ENCODE results near the gene PLXNA1. TPM values are rescaled to one million over a fixed set of nuclear protein-coding genes. Genes with fewer than 3 reads are reported as not detected.

The PLXNA1 gene
- total RNA-seq, 1 donor from 2014 or later, result 63.3 TPM

DNA sequence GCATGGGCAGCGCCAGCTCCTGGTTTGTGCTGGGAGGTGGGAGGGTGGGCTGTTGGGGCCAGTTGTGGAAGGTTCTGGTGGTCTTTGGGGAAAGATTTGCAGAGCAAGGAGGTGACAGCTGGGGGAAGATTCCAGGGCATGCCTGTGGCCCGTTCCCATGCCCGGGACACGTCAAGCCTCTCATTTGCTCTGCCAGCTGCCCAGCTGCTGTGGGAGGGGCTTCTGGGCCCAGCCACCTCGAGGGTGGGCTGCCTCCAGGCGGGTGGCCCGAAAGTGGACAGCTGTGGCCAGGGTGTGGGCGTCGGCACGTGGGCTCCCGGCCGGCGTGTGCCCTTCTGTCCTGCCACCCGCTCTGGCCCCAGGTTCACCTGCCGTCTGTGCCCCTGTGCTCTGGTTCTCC is 17.2 kb downstream of the PLXNA1 start:
- Histone ChIP-seq H3K4me3 (ENCODE audit: insufficient read depth, low read depth, low read length) (no peak overlapping the region), H3K36me3 (ENCODE audit: insufficient read depth, low read length) (no peaks in the 10 kb centered on the region), H4K20me1 (ENCODE audit: insufficient read depth, low read length) (peaks cover 39% of the 10 kb centered on the region), H3K9ac (ENCODE audit: low read length) (no peak overlapping the region), H2AFZ (ENCODE audit: low read depth, low read length) (no peak overlapping the region), H3K4me2 (ENCODE audit: low read length) (no peak overlapping the region), H3K79me2 (ENCODE audit: insufficient read depth, low read length) (peaks cover 72% of the 10 kb centered on the region), H3K27me3 (ENCODE audit: insufficient read depth, low read length) (no peaks in the 10 kb centered on the region), H3K9me3 (ENCODE audit: insufficient read depth, low read depth, low read length) (no peaks in the 10 kb centered on the region), H3K4me1 (ENCODE audit: insufficient read depth, low read length) (peaks cover 26% of the 10 kb centered on the region), H3K27ac (ENCODE audit: low read depth, low read length) (no peak overlapping the region)
- H3K27me3 Mint-ChIP-seq (ENCODE audit: low read depth, unreplicated experiment), result no peaks in the 10 kb centered on the region
- no peak overlapping the region for H3K4me3 Mint-ChIP-seq (ENCODE audit: unreplicated experiment)
- H3K36me3 Mint-ChIP-seq (ENCODE audit: low read depth, unreplicated experiment), result no peaks in the 10 kb centered on the region
- no peak for TF ChIP-seq EZH2 (IDR thresholded peaks at IDR 0.05; ENCODE audit: insufficient read depth, low read length)
- no peak for TF ChIP-seq CTCF (IDR thresholded peaks at IDR 0.05; ENCODE audit: insufficient read depth, low read depth, low read length)
- H3K4me1 Mint-ChIP-seq (ENCODE audit: low read depth, unreplicated experiment), result peaks cover 8% of the 10 kb centered on the region
- FAIRE-seq, result no peak
- H3K9me3 Mint-ChIP-seq (ENCODE audit: unreplicated experiment), result no peaks in the 10 kb centered on the region
- no peak overlapping the region for H3K27ac Mint-ChIP-seq (ENCODE audit: unreplicated experiment)
- DNase-seq (ENCODE audit: low read depth), result no peak

DNA sequence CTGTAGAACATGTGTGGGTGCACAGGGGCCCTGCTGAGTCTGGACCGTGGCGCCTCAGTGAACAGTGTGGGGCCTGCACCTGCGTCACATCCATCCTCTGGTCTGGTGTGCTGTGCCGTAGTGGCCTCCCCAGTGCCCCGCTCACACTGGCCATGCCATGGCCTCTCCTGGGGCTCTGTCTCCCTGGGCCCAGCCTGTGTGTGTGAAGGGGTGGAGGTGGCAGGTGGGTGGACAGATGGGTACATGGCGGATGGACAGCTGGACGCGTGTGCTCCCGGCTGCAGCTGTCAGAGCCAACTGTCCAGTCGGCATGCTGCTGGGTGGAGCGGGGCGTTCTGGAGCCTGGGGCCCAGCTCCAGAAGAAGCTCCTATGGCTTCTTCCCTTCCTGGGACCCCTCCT is 17.8 kb downstream of the PLXNA1 start:
- TF ChIP-seq EZH2 (IDR thresholded peaks at IDR 0.05; ENCODE audit: insufficient read depth, low read length) (no peak), CTCF (IDR thresholded peaks at IDR 0.05; ENCODE audit: insufficient read depth, low read depth, low read length) (no peak)
- H3K4me1 Mint-ChIP-seq (ENCODE audit: low read depth, unreplicated experiment), result peaks cover 8% of the 10 kb centered on the region
- H3K27ac Mint-ChIP-seq (ENCODE audit: unreplicated experiment), result no peak overlapping the region
- no peak overlapping the region for H3K4me3 Mint-ChIP-seq (ENCODE audit: unreplicated experiment)
- H3K27ac ChIP-seq (ENCODE audit: low read depth, low read length), result no peak overlapping the region
- H3K4me3 ChIP-seq (ENCODE audit: insufficient read depth, low read depth, low read length), result no peak overlapping the region
- H3K36me3 ChIP-seq (ENCODE audit: insufficient read depth, low read length), result no peaks in the 10 kb centered on the region
- H4K20me1 ChIP-seq (ENCODE audit: insufficient read depth, low read length), result peaks cover 32% of the 10 kb centered on the region
- H3K27me3 Mint-ChIP-seq (ENCODE audit: low read depth, unreplicated experiment), result no peaks in the 10 kb centered on the region
- no peak overlapping the region for H3K4me2 ChIP-seq (ENCODE audit: low read length)
- peaks cover 28% of the 10 kb centered on the region for H3K4me1 ChIP-seq (ENCODE audit: insufficient read depth, low read length)
- no peaks in the 10 kb centered on the region for H3K36me3 Mint-ChIP-seq (ENCODE audit: low read depth, unreplicated experiment)
- peaks cover 65% of the 10 kb centered on the region for H3K79me2 ChIP-seq (ENCODE audit: insufficient read depth, low read length)
- H3K9me3 ChIP-seq (ENCODE audit: insufficient read depth, low read depth, low read length), result no peaks in the 10 kb centered on the region
- no peaks in the 10 kb centered on the region for H3K9me3 Mint-ChIP-seq (ENCODE audit: unreplicated experiment)
- H2AFZ ChIP-seq (ENCODE audit: low read depth, low read length), result no peak overlapping the region
- H3K27me3 ChIP-seq (ENCODE audit: insufficient read depth, low read length), result no peaks in the 10 kb centered on the region
- no peak for FAIRE-seq
- DNase-seq (ENCODE audit: low read depth), result no peak
- no peak overlapping the region for H3K9ac ChIP-seq (ENCODE audit: low read length)

GRCh38 chr3:127001486-127002194 is 18.7 kb downstream of the PLXNA1 start:
- no peaks in the 10 kb centered on the region for H3K36me3 ChIP-seq (ENCODE audit: insufficient read depth, low read length)
- H3K36me3 Mint-ChIP-seq (ENCODE audit: low read depth, unreplicated experiment), result no peaks in the 10 kb centered on the region

More at GRCh38 chr3:127001486-127002194, 18.7 kb downstream of the PLXNA1 start:
- FAIRE-seq (no peak), DNase-seq (ENCODE audit: low read depth) (no peak)
- peaks cover 34% of the 10 kb centered on the region for H3K4me1 ChIP-seq (ENCODE audit: insufficient read depth, low read length)
- peak overlapping the region; percentile 80 for H3K9ac ChIP-seq (ENCODE audit: low read length)
- peak overlapping the region; percentile 87 for H3K27ac ChIP-seq (ENCODE audit: low read depth, low read length)
- peak overlapping the region; percentile 68 for H2AFZ ChIP-seq (ENCODE audit: low read depth, low read length)
- Mint-ChIP-seq H3K4me1 (ENCODE audit: low read depth, unreplicated experiment) (peaks cover 10% of the 10 kb centered on the region), H3K4me3 (ENCODE audit: unreplicated experiment) (no peak overlapping the region), H3K27ac (ENCODE audit: unreplicated experiment) (peak overlapping the region; percentile 89), H3K27me3 (ENCODE audit: low read depth, unreplicated experiment) (no peaks in the 10 kb centered on the region), H3K9me3 (ENCODE audit: unreplicated experiment) (no peaks in the 10 kb centered on the region)
- peaks cover 65% of the 10 kb centered on the region for H3K79me2 ChIP-seq (ENCODE audit: insufficient read depth, low read length)
- H3K9me3 ChIP-seq (ENCODE audit: insufficient read depth, low read depth, low read length), result no peaks in the 10 kb centered on the region
- no peaks in the 10 kb centered on the region for H3K27me3 ChIP-seq (ENCODE audit: insufficient read depth, low read length)
- H3K4me2 ChIP-seq (ENCODE audit: low read length), result peak overlapping the region; percentile 80
- peaks cover 31% of the 10 kb centered on the region for H4K20me1 ChIP-seq (ENCODE audit: insufficient read depth, low read length)
- H3K4me3 ChIP-seq (ENCODE audit: insufficient read depth, low read depth, low read length), result no peak overlapping the region
- TF ChIP-seq EZH2 (IDR thresholded peaks at IDR 0.05; ENCODE audit: insufficient read depth, low read length), result no peak
- no peak for TF ChIP-seq CTCF (IDR thresholded peaks at IDR 0.05; ENCODE audit: insufficient read depth, low read depth, low read length)

Measured in astrocyte (in vitro differentiated cells and primary cell).